Peyer's patch (tissue), 4 donors: Measurements from ENCODE around the gene SP9. TPM values are rescaled to one million over a fixed set of nuclear protein-coding genes. Genes with fewer than 3 reads are reported as not detected.
A peak's percentile ranks its signal among the peaks of the same experiment; 100 is the strongest.

Source experiments
- DNase-seq, 3 donors: peaks; one replicate each; pipeline ENCODE4 v3.0.0-alpha.2; 2017 to 2019
- H3K27ac ChIP-seq, 4 donors: fragments of 200-600 bp; sonication (generic); one replicate each; pipeline ENCODE4 v1.5.1; 2016 to 2019
- H3K27me3 ChIP-seq, 2 donors: fragments of 200-600 bp; sonication (generic); one replicate each; pipeline ENCODE4 v1.5.1; 2019
- H3K36me3 ChIP-seq, 3 donors: fragments of 200-600 bp; sonication (generic); one replicate each; pipeline ENCODE4 v1.5.1; 2016 to 2019
- H3K4me1 ChIP-seq, 4 donors: fragments of 200-600 bp; sonication (generic); one replicate each; pipeline ENCODE4 v1.5.1; 2016 to 2019
- H3K4me3 ChIP-seq, 4 donors: fragments of 200-600 bp; sonication (generic); 1 replicate in 3 of 4; 2 replicates in 1 of 4; pipeline ENCODE4 v1.5.1; 2016 to 2019; ENCODE audit warnings: mild to moderate bottlenecking in 1 of 4
- H3K9me3 ChIP-seq, 4 donors: fragments of 200-600 bp; sonication (generic); one replicate each; pipeline ENCODE4 v1.5.1; 2016 to 2019; ENCODE audit warnings: mild to moderate bottlenecking in 1 of 4
- CTCF ChIP-seq, 6 experiments: fragments of 450-650 bp in 4 of 6; fragments of 200-600 bp in 2 of 6; sonication (generic) in 1 of 6; IDR thresholded peaks; one replicate each; pipeline ENCODE4 v1.5.1; 2017 to 2019; ENCODE audit warnings: antibody characterized with exemption in 6 of 6, mild to moderate bottlenecking in 3 of 6, moderate library complexity in 1 of 6
- POLR2A ChIP-seq, 2 donors: fragments of 450-650 bp; IDR thresholded peaks; one replicate each; pipeline ENCODE4 v1.5.1; 2017; ENCODE audit warnings: antibody characterized with exemption in 2 of 2, mild to moderate bottlenecking in 2 of 2, moderate library complexity in 2 of 2
- total RNA-seq, 4 donors: library from RNA; depleted of rRNA; stranded (reverse); fragments of >200 nt; gene quantifications; one replicate each; pipeline ENCODE4 v1.1.0, GENCODE V29; 2016

The SP9 gene
- total RNA-seq, 4 donors from 2014 or later, result not detected

- Histone ChIP-seq H3K27me3 (peaks cover 3 to 60% of the 10 kb centered on the region in 2 donors), H3K9me3 (peaks cover 0 to 7% (median 0%) of the 10 kb centered on the region in 4 donors), H3K27ac (no peak overlapping the region), H3K4me3 (peak overlapping the region in 1 of 4 donors; percentile 19), H3K4me1 (peaks cover 3 to 43% (median 18%) of the 10 kb centered on the region in 4 donors), H3K36me3 (peaks cover 0 to 9% (median 0%) of the 10 kb centered on the region in 3 donors)
- TF ChIP-seq POLR2A (IDR thresholded peaks at IDR 0.05) (no peak), CTCF (IDR thresholded peaks at IDR 0.05) (no peak)
- DNase-seq, result no peak
Observed at GRCh38 chr2:174342686-174343342, 8.1 kb downstream of the SP9 start.

- TF ChIP-seq POLR2A (IDR thresholded peaks at IDR 0.05), result no peak
- TF ChIP-seq CTCF (IDR thresholded peaks at IDR 0.05), result no peak
- peaks cover 3 to 58% of the 10 kb centered on the region in 2 donors for H3K27me3 ChIP-seq
- H3K27ac ChIP-seq, result no peak overlapping the region
- H3K9me3 ChIP-seq, result peaks cover 0 to 7% (median 0%) of the 10 kb centered on the region in 4 donors
- H3K4me1 ChIP-seq, result peaks cover 3 to 41% (median 18%) of the 10 kb centered on the region in 4 donors
- peaks cover 0 to 14% (median 0%) of the 10 kb centered on the region in 3 donors for H3K36me3 ChIP-seq
- no peak for DNase-seq
- no peak overlapping the region for H3K4me3 ChIP-seq
Observed at GRCh38 chr2:174343343-174343622, 8.5 kb downstream of the SP9 start.

GRCh38 chr2:174343623-174344455 lies 9.1 kb downstream of the SP9 start:
- TF ChIP-seq POLR2A (IDR thresholded peaks at IDR 0.05), result no peak
- TF ChIP-seq CTCF (IDR thresholded peaks at IDR 0.05), result no peak
- H3K36me3 ChIP-seq, result peaks cover 0 to 19% (median 0%) of the 10 kb centered on the region in 3 donors
- DNase-seq, result no peak
- H3K27ac ChIP-seq, result no peak overlapping the region
- peaks cover 0 to 7% (median 0%) of the 10 kb centered on the region in 4 donors for H3K9me3 ChIP-seq
- H3K4me1 ChIP-seq, result peaks cover 3 to 41% (median 18%) of the 10 kb centered on the region in 4 donors
- no peak overlapping the region for H3K4me3 ChIP-seq
- H3K27me3 ChIP-seq, result peaks cover 3 to 52% of the 10 kb centered on the region in 2 donors

- peaks cover 3 to 42% of the 10 kb centered on the region in 2 donors for H3K27me3 ChIP-seq
- no peak overlapping the region for H3K27ac ChIP-seq
- no peak for DNase-seq
- TF ChIP-seq CTCF (IDR thresholded peaks at IDR 0.05) (peak in 5 of 6 experiments; percentile 11 to 47 (median 40)), POLR2A (IDR thresholded peaks at IDR 0.05) (no peak)
- peaks cover 0 to 24% (median 0%) of the 10 kb centered on the region in 3 donors for H3K36me3 ChIP-seq
- peaks cover 3 to 41% (median 18%) of the 10 kb centered on the region in 4 donors for H3K4me1 ChIP-seq
- H3K4me3 ChIP-seq, result no peak overlapping the region
- peaks cover 0 to 7% (median 0%) of the 10 kb centered on the region in 4 donors for H3K9me3 ChIP-seq
Observed at GRCh38 chr2:174344716-174345461, 10.1 kb downstream of the SP9 start.

- Histone ChIP-seq H3K4me3 (no peak overlapping the region), H3K36me3 (peaks cover 0 to 24% (median 0%) of the 10 kb centered on the region in 3 donors), H3K27me3 (no peaks in the 10 kb centered on the region), H3K4me1 (no peaks in the 10 kb centered on the region), H3K27ac (no peak overlapping the region), H3K9me3 (no peaks in the 10 kb centered on the region)
- no peak for DNase-seq
- TF ChIP-seq CTCF (IDR thresholded peaks at IDR 0.05) (peak in 1 of 6 experiments; percentile 12), POLR2A (IDR thresholded peaks at IDR 0.05) (no peak)
Observed at GRCh38 chr2:174350018-174350417, 15.3 kb downstream of the SP9 start.
